GM21786 (cell line): ENCODE data around the gene FYTTD1.
A peak's percentile ranks its signal among the peaks of the same experiment; 100 is the strongest.
"Not testable (repeated sequence)": the region's sequence is repeated elsewhere in the genome, so short reads cannot be mapped to it uniquely, and the experiment has no call there.

ENCODE experiments used
- ATAC-seq: cut with Tn5 transposase; IDR thresholded peaks from one replicate; pipeline ENCODE4 v1.9.1; 2021; ENCODE audit not compliant: unreplicated experiment

Gene FYTTD1

GRCh38 chr3:197749601-197750395 is at the start of gene FYTTD1:
FYTTD1 (plus strand) TSS chr3:197749883; CDS start chr3:197749972, 89 bp downstream.
- ATAC-seq = peak; percentile 71

GRCh38 chr3:197700095-197700494 is 49.6 kb upstream of the FYTTD1 start:
- no peak for ATAC-seq

DNA sequence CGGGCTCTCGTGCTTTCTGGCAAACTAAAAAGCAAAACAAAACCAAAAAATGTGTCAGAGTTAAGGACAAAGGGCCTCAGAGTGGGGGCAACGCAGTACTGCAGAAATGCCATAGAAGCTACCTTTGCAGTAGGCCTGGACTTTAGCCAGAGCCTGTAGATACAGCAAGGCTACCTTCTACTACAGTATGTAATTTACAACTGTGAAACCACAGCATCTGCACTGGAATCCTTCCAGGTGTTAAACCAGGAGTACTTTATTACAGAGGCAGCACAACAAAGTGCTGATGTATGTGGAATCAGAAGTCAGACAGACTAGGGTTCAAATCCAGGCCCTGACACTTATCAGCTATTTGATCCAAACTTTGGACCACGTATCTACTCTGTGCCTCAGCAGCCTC is 47.8 kb upstream of the FYTTD1 start:
- no peak for ATAC-seq

DNA sequence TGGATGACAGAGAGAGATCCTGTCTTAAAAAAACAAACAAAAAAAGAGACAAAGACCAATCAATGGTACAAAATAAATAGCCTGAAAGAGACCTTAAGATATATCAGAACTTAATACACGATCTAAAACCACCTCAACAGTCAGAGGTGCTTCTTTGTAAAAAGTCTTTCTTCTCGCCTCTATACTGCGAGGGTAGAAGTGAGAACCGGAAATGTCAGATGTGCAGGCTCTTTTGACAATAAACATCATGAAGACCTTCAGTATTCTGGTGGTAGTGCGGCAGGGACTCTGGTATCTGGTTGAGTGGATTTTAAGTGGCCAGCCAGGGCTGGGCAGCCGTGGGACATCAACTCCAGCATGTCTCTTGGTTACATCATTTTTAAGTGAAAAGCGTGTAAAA is 43.0 kb upstream of the FYTTD1 start:
- no peak for ATAC-seq

DNA sequence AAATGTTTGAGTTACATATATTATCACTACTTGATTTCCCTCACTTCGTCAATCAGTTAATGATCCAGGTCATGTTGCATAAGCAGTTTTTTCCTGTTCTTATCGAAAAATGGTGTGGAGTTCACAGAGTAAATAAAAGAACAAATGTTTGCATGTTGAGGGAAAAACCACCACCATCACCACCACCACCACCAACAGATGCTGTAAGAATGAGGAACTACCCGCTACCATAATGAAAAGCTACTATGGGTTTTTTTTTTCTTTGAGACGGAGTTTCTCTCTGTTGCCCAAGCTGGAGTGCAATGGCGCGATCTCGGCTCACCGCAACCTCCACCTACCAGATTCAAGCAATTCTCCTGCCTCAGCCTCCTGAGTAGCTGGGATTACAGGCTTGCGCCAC is 40.5 kb upstream of the FYTTD1 start:
- no peak for ATAC-seq

- ATAC-seq = not testable (repeated sequence)
Measured at GRCh38 chr3:197710965-197711364, 38.7 kb upstream of the FYTTD1 start.

- ATAC-seq = peak; percentile 84
Measured at GRCh38 chr3:197711973-197712707, 37.5 kb upstream of the FYTTD1 start.

- peak; percentile 10 for ATAC-seq
Measured at GRCh38 chr3:197713477-197713822, 36.2 kb upstream of the FYTTD1 start.

- no peak for ATAC-seq
Measured at GRCh38 chr3:197714251-197714650, 35.4 kb upstream of the FYTTD1 start.

- ATAC-seq = no peak
Measured at GRCh38 chr3:197718891-197719290, 30.8 kb upstream of the FYTTD1 start.

DNA sequence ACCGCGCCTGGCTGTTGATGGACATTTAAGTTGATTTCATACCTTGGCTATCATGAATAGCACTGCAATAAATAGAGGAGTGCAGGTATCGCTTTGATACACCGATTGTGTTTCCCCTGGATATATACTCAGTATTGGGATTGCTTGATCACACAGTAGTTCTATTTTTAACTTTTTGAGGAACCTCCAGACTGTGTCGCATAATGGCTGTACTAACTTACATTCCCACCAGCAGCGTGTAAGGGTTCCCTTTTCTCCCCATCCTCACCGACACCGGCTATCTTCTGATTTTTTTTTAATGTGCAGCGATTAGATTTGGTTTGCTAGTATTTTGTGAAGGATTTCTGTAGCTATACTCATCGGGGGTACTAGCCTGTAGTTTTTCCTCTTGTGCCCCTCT is 29.0 kb upstream of the FYTTD1 start:
- ATAC-seq = no peak

DNA sequence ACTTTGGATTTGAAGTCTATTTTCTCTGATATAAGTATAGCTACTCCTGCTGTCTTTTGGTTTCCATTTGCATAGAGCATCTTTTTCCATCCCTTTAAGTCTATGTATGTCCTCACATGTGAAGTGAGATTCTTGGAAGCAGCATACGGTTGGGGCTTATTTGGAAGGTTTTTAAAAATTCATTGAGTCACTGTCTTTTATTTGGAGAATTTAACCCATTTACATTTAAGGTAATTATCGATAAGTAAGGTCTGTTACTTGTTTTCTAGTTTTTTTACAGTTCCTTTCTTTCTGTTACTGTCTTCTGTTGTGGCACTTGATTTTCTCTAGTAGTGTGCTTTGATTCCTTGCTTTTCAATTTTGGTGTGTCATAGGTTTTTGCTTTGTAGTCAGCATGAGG is 26.9 kb upstream of the FYTTD1 start:
- no peak for ATAC-seq

GRCh38 chr3:197727878-197728277 is 21.8 kb upstream of the FYTTD1 start:
- not testable (repeated sequence) for ATAC-seq

- ATAC-seq = no peak
Measured at GRCh38 chr3:197728487-197728886, 21.2 kb upstream of the FYTTD1 start.

- ATAC-seq = peak; percentile 34
Measured at GRCh38 chr3:197730200-197730599, 19.5 kb upstream of the FYTTD1 start.

DNA sequence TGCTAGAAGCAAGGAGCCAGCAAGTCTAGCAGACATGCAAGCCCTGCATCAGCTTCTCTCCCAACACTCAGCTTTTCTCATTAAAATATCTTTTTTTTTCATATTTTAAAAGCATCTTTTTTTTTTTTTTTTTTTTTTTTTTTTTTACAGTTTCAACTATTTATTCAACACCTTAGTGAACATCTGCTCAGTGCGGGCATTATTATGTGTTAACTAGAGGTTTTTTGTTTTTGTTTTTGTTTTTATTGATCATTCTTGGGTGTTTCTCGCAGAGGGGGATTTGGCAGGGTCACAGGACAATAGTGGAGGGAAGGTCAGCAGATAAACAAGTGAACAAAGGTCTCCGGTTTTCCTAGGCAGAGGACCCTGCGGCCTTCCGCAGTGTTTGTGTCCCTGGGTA is 18.9 kb upstream of the FYTTD1 start:
- ATAC-seq = not testable (repeated sequence)

DNA sequence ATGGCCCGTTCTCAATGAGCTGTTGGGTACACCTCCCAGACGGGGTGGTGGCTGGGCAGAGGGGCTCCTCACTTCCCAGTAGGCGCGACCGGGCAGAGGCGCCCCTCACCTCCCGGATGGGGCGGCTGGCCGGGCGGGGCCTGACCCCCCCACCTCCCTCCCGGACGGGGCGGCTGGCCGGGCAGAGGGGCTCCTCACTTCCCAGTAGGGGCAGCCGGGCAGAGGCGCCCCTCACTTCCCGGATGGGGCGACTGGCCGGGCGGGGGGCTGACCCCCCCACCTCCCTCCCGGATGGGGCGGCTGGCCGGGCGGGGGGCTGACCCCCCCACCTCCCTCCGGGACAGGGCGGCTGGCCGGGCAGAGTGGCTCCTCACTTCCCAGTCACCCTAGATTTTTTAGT is 18.2 kb upstream of the FYTTD1 start:
- not testable (repeated sequence) for ATAC-seq

DNA sequence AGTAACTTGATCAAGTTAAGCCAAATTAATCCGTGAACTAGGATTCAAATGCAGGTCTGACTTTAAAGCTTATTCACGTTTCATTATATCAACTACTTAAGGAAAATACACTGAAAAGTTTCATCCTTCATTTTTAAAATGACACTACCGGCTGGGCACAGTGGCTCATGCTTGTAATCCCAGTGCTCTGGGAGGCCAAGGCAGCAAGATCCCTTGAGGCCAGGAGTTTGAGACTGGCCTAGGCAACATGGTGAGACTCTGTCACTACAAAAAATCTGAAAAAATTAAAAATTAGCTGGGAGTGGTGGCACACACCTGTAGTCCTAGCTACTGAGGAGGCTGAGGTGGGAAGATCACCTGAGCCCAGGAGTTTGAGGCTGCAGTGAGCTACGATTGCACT is 16.6 kb upstream of the FYTTD1 start:
- ATAC-seq = no peak

GRCh38 chr3:197734667-197735318 is 14.9 kb upstream of the FYTTD1 start:
- ATAC-seq = peak; percentile 32

DNA sequence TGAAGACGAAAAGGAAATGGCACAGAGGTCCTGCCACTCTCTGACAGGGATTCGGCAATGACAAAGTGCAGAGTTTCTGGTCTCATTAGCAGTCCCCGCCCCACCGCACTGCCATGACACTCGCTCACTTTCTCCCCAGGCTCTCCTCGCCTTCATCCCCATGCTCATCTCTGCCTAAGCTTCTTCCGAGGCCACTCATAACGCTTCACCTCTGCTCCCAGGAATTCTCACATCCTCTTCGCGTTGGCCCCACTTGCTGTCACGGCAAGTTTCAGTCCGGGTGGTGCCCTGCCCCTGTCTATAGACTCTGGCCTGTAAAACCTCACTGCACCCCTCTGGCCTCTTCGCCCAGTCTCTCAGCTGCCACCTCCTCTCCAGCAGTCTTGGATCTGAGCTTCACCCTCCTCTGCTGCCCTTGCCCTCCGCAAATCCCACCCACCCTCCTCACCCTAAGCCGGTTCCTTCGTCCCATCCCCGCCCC is 13.6 kb upstream of the FYTTD1 start:
- ATAC-seq = no peak

DNA sequence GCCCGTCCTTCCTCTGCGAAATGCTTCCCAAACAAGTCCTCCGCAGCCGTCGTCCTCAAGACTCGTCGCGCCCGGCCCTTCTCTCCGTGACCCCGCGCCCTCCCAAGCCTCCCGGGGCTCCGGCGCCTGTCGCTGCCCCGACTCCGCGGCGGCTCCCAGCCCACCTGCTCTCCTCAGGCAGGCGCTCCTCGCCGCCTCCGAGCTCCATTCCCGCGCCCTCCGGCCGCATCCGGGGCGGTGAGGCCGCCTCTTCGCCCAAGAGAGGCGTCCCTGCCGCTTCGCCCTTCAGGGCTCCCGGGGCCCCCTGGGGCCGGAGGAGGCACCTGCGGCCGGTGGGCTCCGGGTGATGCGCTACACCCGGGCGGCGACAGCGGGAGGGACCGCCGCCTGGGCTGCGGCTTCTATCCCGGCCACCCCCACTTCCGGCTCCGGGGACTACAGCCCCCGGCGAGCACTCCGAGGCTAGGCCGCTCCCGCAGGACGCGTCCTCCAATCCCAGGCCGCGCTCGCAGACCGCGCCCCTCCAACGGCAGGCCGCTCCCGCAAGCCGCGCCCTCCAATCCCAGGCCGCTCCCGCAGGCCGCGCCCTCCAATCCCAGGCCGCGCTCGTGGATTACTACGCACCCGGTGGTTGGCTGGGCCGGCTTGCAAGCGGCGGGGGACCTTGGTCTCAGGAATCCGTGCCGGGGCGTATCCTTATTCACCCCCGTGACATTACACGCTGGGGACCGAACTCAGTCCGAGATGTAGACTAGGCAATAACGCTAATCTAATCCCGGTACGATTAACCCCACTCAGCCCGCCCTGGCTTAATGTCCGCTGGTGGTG is 13.0 kb upstream of the FYTTD1 start, which contains the start of gene RUBCN:
Gene RUBCN (minus strand): TSS at position 414 of the 828 bp plus-strand sequence. CDS start 185 bp downstream, at position 229.
- peak; percentile 81 for ATAC-seq
